ENCODE data around the gene BAAT. TPM values are rescaled to one million over a fixed set of nuclear protein-coding genes. Genes with fewer than 3 reads are reported as not detected.
"Not testable (repeated sequence)": the region's sequence is repeated elsewhere in the genome, so short reads cannot be mapped to it uniquely, and the experiment has no call there.

BAAT gene
- total RNA-seq, 2 experiments from 2014 or later, result not detected

- Mint-ChIP-seq H3K4me3 (no peak overlapping the region), H3K4me1 (ENCODE audit: low read depth) (no peaks in the 10 kb centered on the region), H3K36me3 (no peaks in the 10 kb centered on the region), H3K27ac (no peak overlapping the region), H3K27me3 (peaks cover 4% of the 10 kb centered on the region), H3K9me3 (no peaks in the 10 kb centered on the region)
- POLR2A ChIA-PET, result no interaction called here
- CTCF ChIA-PET, result no interaction called here
- no peak for DNase-seq
- intact Hi-C loops (cut with micrococcal nuclease), result no loop called here
These were observed 31.1 kb downstream of the BAAT start for GRCh38 chr9:101353683-101354082.

- no peaks in the 10 kb centered on the region for H3K36me3 Mint-ChIP-seq
- no peak for DNase-seq
- no peak overlapping the region for H3K27ac Mint-ChIP-seq
- CTCF ChIA-PET, result no interaction called here
- H3K4me1 Mint-ChIP-seq (ENCODE audit: low read depth), result no peaks in the 10 kb centered on the region
- no peaks in the 10 kb centered on the region for H3K9me3 Mint-ChIP-seq
- POLR2A ChIA-PET, result no interaction called here
- H3K4me3 Mint-ChIP-seq, result no peak overlapping the region
- intact Hi-C loops (cut with micrococcal nuclease), result no loop called here
- H3K27me3 Mint-ChIP-seq, result peaks cover 4% of the 10 kb centered on the region
These were observed 31.8 kb downstream of the BAAT start for GRCh38 chr9:101352892-101353463.

- POLR2A ChIA-PET, result no interaction called here
These were observed 34.5 kb downstream of the BAAT start for GRCh38 chr9:101350285-101350684.

DNA sequence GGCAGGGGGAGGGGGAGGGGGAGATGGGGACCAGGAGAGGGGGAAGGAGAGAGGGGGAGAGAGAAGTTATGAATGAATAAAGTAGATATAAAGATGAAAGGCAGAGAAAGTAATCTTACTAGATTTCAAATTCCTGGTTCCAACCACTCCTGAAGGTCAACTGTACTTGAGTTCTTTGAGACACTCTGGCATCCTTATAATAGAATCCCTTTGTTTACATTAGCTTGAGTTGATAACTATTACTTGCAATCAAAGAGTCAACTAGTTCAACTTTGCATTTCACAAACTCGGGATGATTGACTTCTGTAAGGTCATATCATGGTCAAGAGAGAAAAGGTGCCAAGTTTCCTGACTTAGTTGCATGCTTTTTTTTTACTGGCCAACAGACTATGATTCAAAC lies 42.2 kb downstream of the BAAT start:
- Mint-ChIP-seq H3K4me1 (ENCODE audit: low read depth) (no peaks in the 10 kb centered on the region), H3K36me3 (no peaks in the 10 kb centered on the region), H3K27me3 (peaks cover 10% of the 10 kb centered on the region), H3K9me3 (no peaks in the 10 kb centered on the region), H3K4me3 (no peak overlapping the region), H3K27ac (no peak overlapping the region)
- ChIA-PET CTCF (no interaction called here), POLR2A (no interaction called here)
- intact Hi-C loops (cut with micrococcal nuclease), result no loop called here
- no peak for DNase-seq

More at GRCh38 chr9:101350285-101350684, 34.5 kb downstream of the BAAT start:
- intact Hi-C loops (cut with micrococcal nuclease), result no loop called here
- Mint-ChIP-seq H3K9me3 (no peaks in the 10 kb centered on the region), H3K27ac (no peak overlapping the region), H3K4me1 (ENCODE audit: low read depth) (no peaks in the 10 kb centered on the region), H3K4me3 (no peak overlapping the region), H3K27me3 (peaks cover 8% of the 10 kb centered on the region), H3K36me3 (no peaks in the 10 kb centered on the region)
- CTCF ChIA-PET, result interaction anchor here (0.8 kb wide), 1 partner anchor 39 kb away, joined by 3 read pairs; no protein-coding TSS in a partner anchor
- no peak for DNase-seq

GRCh38 chr9:101341958-101342357 lies 42.8 kb downstream of the BAAT start:
- no peak overlapping the region for H3K4me3 Mint-ChIP-seq
- H3K27ac Mint-ChIP-seq, result no peak overlapping the region
- ChIA-PET POLR2A (interaction anchor here (1.0 kb wide), 1 partner anchor 12 kb away, joined by 3 read pairs; no protein-coding TSS in a partner anchor), CTCF (no interaction called here)
- H3K9me3 Mint-ChIP-seq, result no peaks in the 10 kb centered on the region
- no peaks in the 10 kb centered on the region for H3K36me3 Mint-ChIP-seq
- peaks cover 13% of the 10 kb centered on the region for H3K27me3 Mint-ChIP-seq
- H3K4me1 Mint-ChIP-seq (ENCODE audit: low read depth), result no peaks in the 10 kb centered on the region
- intact Hi-C loops (cut with micrococcal nuclease), result no loop called here
- DNase-seq, result no peak

DNA sequence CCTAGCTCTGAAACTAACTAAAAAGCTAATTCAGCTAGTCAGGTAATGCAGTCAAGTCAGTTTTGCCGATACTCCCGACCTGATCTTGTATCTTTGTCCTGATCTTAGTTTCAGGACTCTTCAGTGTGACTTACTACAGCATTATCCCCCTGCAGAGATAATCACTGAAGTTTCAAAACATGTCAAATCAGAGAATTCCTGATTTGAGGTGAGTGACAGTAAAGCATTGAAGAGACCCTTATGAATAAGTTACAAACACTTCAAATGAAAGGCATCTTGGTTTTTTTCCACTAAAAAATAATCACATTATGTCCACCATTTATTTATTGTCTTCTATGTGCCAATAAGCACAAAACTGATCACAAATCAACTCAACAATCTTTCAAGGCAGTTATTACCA lies 47.6 kb downstream of the BAAT start:
- H3K27me3 Mint-ChIP-seq, result peaks cover 7% of the 10 kb centered on the region
- DNase-seq, result no peak
- H3K36me3 Mint-ChIP-seq, result no peaks in the 10 kb centered on the region
- ChIA-PET CTCF (no interaction called here), POLR2A (no interaction called here)
- no peaks in the 10 kb centered on the region for H3K4me1 Mint-ChIP-seq (ENCODE audit: low read depth)
- H3K27ac Mint-ChIP-seq, result no peak overlapping the region
- intact Hi-C loops (cut with micrococcal nuclease), result no loop called here
- H3K4me3 Mint-ChIP-seq, result no peak overlapping the region
- no peaks in the 10 kb centered on the region for H3K9me3 Mint-ChIP-seq

- peaks cover 5% of the 10 kb centered on the region for H3K27me3 Mint-ChIP-seq
- no peak for DNase-seq
- no peaks in the 10 kb centered on the region for H3K36me3 Mint-ChIP-seq
- H3K27ac Mint-ChIP-seq, result no peak overlapping the region
- CTCF ChIA-PET, result interaction anchor here (0.7 kb wide), 1 partner anchor 21 kb away, joined by 3 read pairs; no protein-coding TSS in a partner anchor
- H3K4me1 Mint-ChIP-seq (ENCODE audit: low read depth), result no peaks in the 10 kb centered on the region
- POLR2A ChIA-PET, result no interaction called here
- intact Hi-C loops (cut with micrococcal nuclease), result no loop called here
- H3K4me3 Mint-ChIP-seq, result no peak overlapping the region
- no peaks in the 10 kb centered on the region for H3K9me3 Mint-ChIP-seq
These were observed 48.7 kb downstream of the BAAT start for GRCh38 chr9:101336091-101336490.

- Mint-ChIP-seq H3K4me1 (ENCODE audit: low read depth) (no peaks in the 10 kb centered on the region), H3K4me3 (no peak overlapping the region), H3K36me3 (no peaks in the 10 kb centered on the region), H3K27me3 (peaks cover 7% of the 10 kb centered on the region), H3K9me3 (no peaks in the 10 kb centered on the region), H3K27ac (no peak overlapping the region)
- POLR2A ChIA-PET, result no interaction called here
- DNase-seq, result no peak
- intact Hi-C loops (cut with micrococcal nuclease), result no loop called here
- CTCF ChIA-PET, result interaction anchor here (2.1 kb wide), 1 partner anchor 22 kb away, joined by 7 read pairs; no protein-coding TSS in a partner anchor
These were observed 50.7 kb downstream of the BAAT start for GRCh38 chr9:101333926-101334702.

GRCh38 chr9:101333490-101333889 lies 51.3 kb downstream of the BAAT start:
- H3K9me3 Mint-ChIP-seq, result no peaks in the 10 kb centered on the region

DNA sequence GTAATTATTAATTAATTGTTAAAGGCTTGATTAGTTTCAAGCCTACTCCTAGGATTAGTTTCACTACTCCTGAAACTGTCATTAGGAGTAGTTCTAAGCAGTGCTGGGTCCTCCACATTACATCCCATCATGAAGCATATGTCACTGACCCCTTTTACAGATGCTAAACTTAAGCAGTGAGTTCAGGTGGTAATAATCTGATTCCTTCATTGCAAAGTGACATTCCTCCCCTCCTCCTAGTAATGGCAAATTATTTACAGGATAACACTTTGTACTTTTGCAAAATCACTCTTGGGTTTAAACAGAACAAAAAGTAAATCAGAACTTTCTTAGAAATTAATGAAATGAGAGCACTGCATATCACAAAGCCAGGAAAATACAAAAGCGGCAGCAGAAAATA lies 52.4 kb downstream of the BAAT start:
- DNase-seq, result no peak
- CTCF ChIA-PET, result no interaction called here
- Mint-ChIP-seq H3K27ac (no peak overlapping the region), H3K36me3 (no peaks in the 10 kb centered on the region), H3K4me3 (no peak overlapping the region), H3K9me3 (peaks cover 5% of the 10 kb centered on the region), H3K27me3 (peaks cover 7% of the 10 kb centered on the region), H3K4me1 (ENCODE audit: low read depth) (no peaks in the 10 kb centered on the region)
- POLR2A ChIA-PET, result no interaction called here
- intact Hi-C loops (cut with micrococcal nuclease), result no loop called here

More at GRCh38 chr9:101333490-101333889, 51.3 kb downstream of the BAAT start:
- CTCF ChIA-PET, result interaction anchor here (2.1 kb wide), 1 partner anchor 21 kb away, joined by 7 read pairs; no protein-coding TSS in a partner anchor
- intact Hi-C loops (cut with micrococcal nuclease), result no loop called here
- H3K27ac Mint-ChIP-seq, result no peak overlapping the region
- no peaks in the 10 kb centered on the region for H3K36me3 Mint-ChIP-seq
- POLR2A ChIA-PET, result no interaction called here
- H3K4me3 Mint-ChIP-seq, result no peak overlapping the region
- no peak for DNase-seq
- H3K4me1 Mint-ChIP-seq (ENCODE audit: low read depth), result no peaks in the 10 kb centered on the region
- H3K27me3 Mint-ChIP-seq, result peaks cover 7% of the 10 kb centered on the region

DNA sequence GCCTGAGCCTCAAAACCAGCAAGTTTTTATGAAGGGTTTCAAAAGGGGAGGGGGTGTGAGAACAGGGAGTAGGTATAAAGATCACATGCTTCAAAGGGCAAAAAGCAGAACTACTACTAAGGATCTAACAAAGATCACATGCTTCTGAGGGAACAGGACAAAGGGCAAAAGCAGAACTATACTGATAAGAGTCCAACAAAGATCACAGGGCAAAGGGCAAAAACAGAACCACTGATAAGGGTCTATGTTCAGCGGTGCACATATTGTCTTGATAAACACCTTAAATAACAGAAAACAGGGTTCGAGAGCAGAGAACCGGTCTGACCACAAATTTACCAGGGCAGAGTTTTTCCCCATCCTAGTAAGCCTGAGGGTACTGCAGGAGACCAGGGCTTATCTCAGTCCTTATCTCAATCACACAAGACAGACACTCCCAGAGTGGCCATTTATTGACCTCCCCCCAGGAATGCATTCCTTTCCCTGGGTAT lies 57.3 kb downstream of the BAAT start:
- H3K27me3 Mint-ChIP-seq; DNase-seq; H3K4me3 Mint-ChIP-seq; H3K36me3 Mint-ChIP-seq; H3K4me1 Mint-ChIP-seq (ENCODE audit: low read depth); POLR2A ChIA-PET; intact Hi-C loops (cut with micrococcal nuclease); CTCF ChIA-PET; H3K9me3 Mint-ChIP-seq; H3K27ac Mint-ChIP-seq: not testable (repeated sequence)

DNA sequence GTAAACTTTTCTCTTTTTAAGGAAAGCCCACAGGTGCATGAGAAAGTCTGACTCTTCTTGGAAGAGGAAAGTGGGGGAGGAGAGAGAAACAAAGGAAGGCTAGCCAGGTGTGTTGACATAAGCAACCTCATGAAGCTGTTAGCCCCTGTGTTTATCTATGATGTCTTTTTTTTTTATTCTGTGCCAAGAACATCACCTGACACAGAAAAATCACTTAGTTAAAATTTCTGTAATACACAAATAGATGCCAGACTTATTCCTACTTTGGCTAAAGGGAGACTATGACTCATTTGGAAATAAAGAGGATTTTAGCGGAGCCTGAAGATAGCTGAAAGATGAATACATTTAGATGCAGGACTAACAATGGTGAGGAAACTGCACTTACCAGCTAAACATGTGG lies 58.3 kb downstream of the BAAT start:
- no peak for DNase-seq
- H3K4me3 Mint-ChIP-seq, result no peak overlapping the region
- intact Hi-C loops (cut with micrococcal nuclease), result no loop called here
- CTCF ChIA-PET, result interaction anchor here (1.3 kb wide), 1 partner anchor 15 kb away, joined by 8 read pairs; no protein-coding TSS in a partner anchor
- H3K27ac Mint-ChIP-seq, result no peak overlapping the region
- H3K36me3 Mint-ChIP-seq, result no peaks in the 10 kb centered on the region
- peaks cover 8% of the 10 kb centered on the region for H3K27me3 Mint-ChIP-seq
- POLR2A ChIA-PET, result no interaction called here
- H3K4me1 Mint-ChIP-seq (ENCODE audit: low read depth), result no peaks in the 10 kb centered on the region
- peaks cover 7% of the 10 kb centered on the region for H3K9me3 Mint-ChIP-seq

- no peak for DNase-seq
- H3K9me3 Mint-ChIP-seq, result peaks cover 7% of the 10 kb centered on the region
- no peaks in the 10 kb centered on the region for H3K4me1 Mint-ChIP-seq (ENCODE audit: low read depth)
- no peak overlapping the region for H3K27ac Mint-ChIP-seq
- H3K4me3 Mint-ChIP-seq, result no peak overlapping the region
- intact Hi-C loops (cut with micrococcal nuclease), result no loop called here
- peaks cover 8% of the 10 kb centered on the region for H3K27me3 Mint-ChIP-seq
- ChIA-PET CTCF (interaction anchor here (1.3 kb wide), 1 partner anchor 14 kb away, joined by 8 read pairs; no protein-coding TSS in a partner anchor), POLR2A (no interaction called here)
- no peaks in the 10 kb centered on the region for H3K36me3 Mint-ChIP-seq
These were observed 58.8 kb downstream of the BAAT start for GRCh38 chr9:101326035-101326434.
